Stimulated activated CD8-positive, alpha-beta memory T cell treated with anti-CD3 and anti-CD28 coated beads, Interleukin-4, amount 100 ng/mL, for 4 hours (primary cell): ENCODE data around the gene ERLEC1.
"Not testable (repeated sequence)": the region's sequence is repeated elsewhere in the genome, so short reads cannot be mapped to it uniquely, and the experiment has no call there.

ENCODE experiments used
- DNase-seq, 2 donors: peaks; one replicate each; pipeline ENCODE4 v3.0.0-alpha.2; 2020; ENCODE audit warnings: low read depth in 2 of 2, low spot score in 1 of 2

ERLEC1 gene

GRCh38 chr2:53828331-53828730 lies 41.5 kb downstream of the ERLEC1 start:
- no peak for DNase-seq

GRCh38 chr2:53829273-53829979 lies 42.6 kb downstream of the ERLEC1 start:
- no peak for DNase-seq

DNA sequence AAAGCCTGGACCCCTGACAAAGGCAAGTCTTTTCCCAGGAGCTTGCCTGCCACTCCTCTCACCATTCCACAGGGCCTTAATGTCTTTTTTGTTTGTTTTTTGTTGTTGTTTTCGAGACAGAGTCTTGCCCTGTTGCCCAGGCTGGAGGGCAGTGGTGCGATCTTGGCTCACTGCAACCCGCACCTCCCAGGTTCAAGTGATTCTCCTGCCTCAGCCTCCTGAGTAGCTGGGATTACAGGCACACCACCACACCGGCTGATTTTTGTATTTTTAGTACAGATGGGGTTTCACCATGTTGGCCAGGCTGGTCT lies 43.1 kb downstream of the ERLEC1 start:
- not testable (repeated sequence) for DNase-seq

DNA sequence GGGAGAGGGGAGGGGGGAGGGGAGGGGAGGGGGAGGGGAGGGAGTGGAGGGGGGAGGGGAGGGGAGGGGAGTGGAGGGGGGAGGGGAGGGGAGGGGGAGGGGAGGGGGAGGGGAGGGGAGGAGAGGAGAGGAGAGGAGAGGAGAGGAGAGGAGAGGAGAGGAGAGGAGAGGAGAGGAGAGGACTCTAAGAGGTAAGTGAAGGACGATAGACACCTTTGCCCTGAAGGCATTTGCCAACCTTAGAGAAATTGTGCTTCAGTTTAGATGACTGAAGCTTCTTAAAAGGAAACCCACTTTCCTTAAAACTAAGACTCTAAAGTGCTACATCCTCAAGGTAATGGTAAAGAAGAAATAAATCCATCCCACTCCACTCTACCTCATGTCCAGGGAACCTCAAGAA lies 53.7 kb downstream of the ERLEC1 start:
- DNase-seq = no peak

DNA sequence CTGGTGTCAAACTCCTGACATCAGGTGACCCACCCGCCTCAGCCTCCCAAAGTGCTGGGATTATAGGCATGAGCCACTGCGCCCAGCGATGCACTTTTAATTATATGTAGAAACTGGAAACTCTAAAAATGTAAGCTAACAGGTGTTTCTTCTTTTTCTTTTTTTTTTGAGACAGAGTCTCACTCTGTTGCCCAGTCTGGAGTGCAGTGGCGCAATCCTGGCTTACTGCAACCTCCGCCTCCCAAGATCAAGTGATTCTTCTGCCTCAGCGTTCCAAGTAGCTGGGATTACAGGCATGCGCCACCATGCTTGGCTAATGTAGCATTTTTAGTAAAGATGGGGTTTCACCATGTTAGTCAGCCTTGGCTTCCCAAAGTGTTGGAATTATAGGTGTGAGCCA lies 54.8 kb downstream of the ERLEC1 start:
- DNase-seq = not testable (repeated sequence)

DNA sequence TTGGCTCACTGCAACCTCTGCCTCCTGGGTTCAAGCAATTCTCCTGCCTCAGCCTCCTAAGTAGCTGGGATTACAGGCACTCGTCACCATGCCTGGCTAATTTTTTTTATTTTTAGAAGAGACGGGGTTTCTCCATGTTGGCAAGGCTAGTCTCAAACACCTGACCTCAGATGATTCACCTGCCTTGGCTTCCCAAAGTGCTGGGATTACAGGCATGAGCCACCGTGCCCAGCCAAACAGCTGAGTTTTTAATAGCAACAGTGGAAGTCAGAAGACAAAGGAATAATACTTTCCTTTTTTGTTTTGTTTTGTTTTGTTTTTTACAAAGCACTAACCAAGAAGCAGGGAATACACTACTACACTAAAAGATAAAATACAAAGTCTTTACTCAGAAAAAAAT lies 56.0 kb downstream of the ERLEC1 start:
- no peak for DNase-seq

DNA sequence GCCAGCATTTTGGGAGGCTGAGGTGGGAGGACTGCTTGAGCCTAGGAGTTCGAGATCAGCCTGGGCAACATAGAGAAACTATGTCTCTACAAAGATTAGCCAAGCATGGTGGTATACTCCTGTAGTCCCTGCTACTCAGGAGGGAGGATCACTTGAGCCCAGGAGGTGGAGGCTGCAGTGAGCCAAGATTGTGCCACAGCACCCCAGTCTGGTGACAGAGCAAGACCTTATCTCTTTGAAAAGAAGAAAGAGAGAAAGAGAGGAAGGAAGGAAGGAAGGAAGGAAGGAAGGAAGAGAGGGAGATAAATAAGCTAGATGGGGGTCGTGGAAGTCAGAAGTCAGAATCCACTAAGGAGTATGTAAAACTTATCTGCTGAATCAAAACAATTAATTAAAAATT lies 56.8 kb downstream of the ERLEC1 start:
- no peak for DNase-seq

DNA sequence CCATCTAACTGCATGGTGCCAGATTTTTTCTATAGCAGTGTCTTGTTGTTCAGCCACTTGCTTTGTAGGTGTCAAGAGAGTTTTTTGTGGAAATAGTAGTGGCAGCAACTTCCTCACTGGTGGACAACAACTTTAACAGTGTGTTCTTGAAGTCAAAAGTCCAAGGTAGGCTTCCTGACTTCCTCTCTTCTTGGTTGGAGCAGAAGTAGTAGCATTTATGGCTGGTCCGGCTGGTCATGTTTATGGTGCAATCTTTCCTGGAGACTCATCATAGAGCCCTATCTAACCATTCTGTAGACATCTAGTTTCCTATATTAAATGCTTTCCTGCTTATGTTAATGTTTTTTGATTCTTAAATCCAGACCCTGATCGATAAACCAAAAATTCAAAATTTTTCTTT lies 61.2 kb downstream of the ERLEC1 start:
- DNase-seq = no peak

- DNase-seq = not testable (repeated sequence)
Measured at GRCh38 chr2:53851052-53851757, 64.4 kb downstream of the ERLEC1 start.

GRCh38 chr2:53852532-53852931 lies 65.7 kb downstream of the ERLEC1 start:
- DNase-seq = no peak

DNA sequence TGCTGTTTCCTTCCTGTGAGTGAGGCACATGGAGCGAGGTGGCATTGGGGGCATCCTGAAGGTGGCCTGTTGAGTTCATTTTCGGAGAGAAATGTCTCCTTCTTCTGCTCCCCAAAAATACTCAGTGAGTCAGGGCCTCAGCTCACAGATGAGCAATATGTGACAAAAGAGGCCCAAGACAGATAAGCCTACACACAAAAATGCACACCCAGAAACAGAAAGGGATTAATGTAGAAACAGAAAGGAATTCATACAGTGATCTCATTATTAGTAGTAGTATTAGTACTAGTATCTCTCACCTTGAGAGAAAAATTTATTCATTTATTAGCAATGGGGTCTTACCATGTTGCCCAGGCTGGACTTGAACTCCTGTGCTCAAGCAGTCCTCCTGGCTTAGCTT lies 67.8 kb downstream of the ERLEC1 start:
- no peak for DNase-seq

- DNase-seq = no peak
Measured at GRCh38 chr2:53856272-53856671, 69.4 kb downstream of the ERLEC1 start.

- DNase-seq = no peak
Measured at GRCh38 chr2:53859206-53860181, 72.7 kb downstream of the ERLEC1 start, which contains the start of gene GPR75. Gene GPR75, minus strand, starts transcription at chr2:53859967. Its CDS starts 5,211 bp downstream, at chr2:53854756.

- no peak for DNase-seq
Measured at GRCh38 chr2:53861824-53862223, 75.0 kb downstream of the ERLEC1 start.

GRCh38 chr2:53863538-53864227 lies 76.8 kb downstream of the ERLEC1 start:
- no peak for DNase-seq

- no peak for DNase-seq
Measured at GRCh38 chr2:53865264-53865663, 78.4 kb downstream of the ERLEC1 start.

DNA sequence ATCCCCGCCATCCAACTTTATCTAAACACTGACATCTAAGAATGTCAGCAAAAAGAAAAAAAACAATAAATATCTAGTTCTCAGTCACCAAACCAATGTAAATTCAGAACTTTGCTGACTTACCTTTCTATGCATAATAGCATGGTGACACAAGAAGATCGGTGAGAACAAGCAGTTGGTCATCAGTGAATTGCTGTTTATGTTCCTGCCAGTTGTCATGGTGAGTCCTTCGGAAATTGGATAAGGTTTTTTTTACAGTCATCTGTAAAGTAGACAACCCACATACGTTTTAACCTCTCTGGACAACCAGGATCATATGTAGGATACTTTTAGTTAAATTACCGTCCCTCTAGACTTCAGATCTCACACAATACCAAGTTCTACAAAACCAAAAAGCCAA lies 79.1 kb downstream of the ERLEC1 start:
- DNase-seq = no peak

DNA sequence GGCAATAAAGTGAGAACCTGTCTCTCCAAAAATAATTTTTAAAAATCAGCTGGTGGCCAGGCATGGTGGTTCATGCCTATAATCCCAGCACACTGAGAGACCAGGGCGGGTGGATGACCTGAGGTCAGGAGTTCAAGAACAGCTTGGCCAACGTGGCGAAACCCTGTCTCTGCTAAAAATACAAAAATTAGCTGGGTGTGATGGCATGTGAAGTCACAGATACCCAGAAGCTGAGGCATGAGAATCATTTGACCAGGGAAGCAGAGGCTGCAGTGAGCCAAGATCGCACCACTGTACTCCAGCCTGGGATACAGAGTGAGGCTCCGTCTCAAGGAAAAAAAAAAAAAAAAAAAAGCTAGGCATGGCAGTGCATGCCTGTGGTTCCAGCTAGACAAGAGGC lies 80.3 kb downstream of the ERLEC1 start:
- no peak for DNase-seq

DNA sequence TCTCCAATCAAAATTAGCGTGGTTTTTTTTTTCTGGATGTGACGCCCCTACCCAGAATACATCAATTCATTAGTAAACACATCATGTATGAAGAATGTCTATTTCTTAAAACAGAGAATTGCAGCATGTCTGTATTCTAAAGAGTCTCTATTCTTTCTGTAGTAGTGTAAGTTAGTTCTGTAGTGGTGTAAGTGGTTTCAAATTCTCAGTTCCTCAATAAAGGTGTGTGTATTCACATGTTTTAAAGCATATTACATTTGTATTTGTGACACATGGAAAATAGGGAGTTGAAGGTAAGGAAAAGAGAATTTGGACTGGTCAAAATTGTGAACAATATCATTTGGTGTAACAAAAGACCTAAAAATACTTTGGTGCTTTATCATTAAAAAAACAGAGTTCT lies 80.9 kb downstream of the ERLEC1 start:
- no peak for DNase-seq
